Retinal pigment epithelial cell (primary cell): Measurements from ENCODE around the gene RAP1GAP.

Experiments
- DNase-seq: peaks from one replicate; pipeline ENCODE4 v3.0.0-alpha.2; 2010; ENCODE audit warnings: low read depth
- H3K4me3 ChIP-seq: 2 replicates; pipeline ENCODE4 v1.5.1; 2011; ENCODE audit warnings: mild to moderate bottlenecking, low read length, control low read depth, moderate library complexity
- TF ChIP-seq, protein P1 (sequence below): conservative IDR thresholded peaks from 2 replicates; pipeline ENCODE4 v1.5.1; 2011; ENCODE audit warnings: low read depth, low read length, control low read depth, inconsistent platforms

RAP1GAP gene

DNA sequence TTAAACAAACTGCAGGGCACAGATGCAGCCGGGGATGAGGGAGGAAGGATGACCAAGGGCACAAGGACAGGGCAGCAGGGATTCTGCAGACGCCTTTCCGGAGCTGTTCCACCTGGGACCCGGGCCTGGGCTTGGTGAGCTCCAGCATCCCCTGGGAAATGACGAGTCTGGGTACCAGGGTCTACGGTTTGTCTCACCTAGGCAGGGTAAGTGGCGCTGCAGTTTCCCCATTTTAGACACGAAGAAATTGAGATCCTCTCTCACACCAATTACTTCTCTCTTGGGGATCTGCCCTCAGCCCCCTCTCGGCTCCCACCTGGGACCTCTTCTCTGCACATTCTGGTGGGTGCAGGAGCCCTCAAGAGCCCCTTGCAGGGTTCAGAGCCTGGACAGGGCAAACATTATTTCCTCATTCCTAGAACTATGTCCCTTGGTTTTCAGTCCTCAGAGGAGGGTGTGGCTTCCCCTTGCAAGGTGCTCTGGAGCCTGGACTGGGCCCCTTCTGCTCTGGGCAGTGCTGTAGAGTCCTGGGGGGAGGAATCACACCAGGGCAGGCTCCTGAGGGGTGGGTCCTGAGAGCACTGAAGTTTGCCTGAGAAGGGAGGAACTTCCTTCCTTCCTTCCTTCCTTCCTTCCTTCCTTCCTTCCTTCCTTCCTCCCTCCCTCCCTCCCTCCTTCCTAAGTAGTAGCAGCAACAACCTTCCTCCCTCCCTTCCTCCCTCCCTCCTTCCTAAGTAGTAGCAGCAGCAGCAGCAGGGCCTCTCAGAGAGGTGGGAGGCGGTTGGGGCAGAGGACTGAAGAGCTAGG lies 16.0 kb downstream of the RAP1GAP start:
- TF ChIP-seq, protein P1, sequence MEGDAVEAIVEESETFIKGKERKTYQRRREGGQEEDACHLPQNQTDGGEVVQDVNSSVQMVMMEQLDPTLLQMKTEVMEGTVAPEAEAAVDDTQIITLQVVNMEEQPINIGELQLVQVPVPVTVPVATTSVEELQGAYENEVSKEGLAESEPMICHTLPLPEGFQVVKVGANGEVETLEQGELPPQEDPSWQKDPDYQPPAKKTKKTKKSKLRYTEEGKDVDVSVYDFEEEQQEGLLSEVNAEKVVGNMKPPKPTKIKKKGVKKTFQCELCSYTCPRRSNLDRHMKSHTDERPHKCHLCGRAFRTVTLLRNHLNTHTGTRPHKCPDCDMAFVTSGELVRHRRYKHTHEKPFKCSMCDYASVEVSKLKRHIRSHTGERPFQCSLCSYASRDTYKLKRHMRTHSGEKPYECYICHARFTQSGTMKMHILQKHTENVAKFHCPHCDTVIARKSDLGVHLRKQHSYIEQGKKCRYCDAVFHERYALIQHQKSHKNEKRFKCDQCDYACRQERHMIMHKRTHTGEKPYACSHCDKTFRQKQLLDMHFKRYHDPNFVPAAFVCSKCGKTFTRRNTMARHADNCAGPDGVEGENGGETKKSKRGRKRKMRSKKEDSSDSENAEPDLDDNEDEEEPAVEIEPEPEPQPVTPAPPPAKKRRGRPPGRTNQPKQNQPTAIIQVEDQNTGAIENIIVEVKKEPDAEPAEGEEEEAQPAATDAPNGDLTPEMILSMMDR: no peak
- no peak for DNase-seq

DNA sequence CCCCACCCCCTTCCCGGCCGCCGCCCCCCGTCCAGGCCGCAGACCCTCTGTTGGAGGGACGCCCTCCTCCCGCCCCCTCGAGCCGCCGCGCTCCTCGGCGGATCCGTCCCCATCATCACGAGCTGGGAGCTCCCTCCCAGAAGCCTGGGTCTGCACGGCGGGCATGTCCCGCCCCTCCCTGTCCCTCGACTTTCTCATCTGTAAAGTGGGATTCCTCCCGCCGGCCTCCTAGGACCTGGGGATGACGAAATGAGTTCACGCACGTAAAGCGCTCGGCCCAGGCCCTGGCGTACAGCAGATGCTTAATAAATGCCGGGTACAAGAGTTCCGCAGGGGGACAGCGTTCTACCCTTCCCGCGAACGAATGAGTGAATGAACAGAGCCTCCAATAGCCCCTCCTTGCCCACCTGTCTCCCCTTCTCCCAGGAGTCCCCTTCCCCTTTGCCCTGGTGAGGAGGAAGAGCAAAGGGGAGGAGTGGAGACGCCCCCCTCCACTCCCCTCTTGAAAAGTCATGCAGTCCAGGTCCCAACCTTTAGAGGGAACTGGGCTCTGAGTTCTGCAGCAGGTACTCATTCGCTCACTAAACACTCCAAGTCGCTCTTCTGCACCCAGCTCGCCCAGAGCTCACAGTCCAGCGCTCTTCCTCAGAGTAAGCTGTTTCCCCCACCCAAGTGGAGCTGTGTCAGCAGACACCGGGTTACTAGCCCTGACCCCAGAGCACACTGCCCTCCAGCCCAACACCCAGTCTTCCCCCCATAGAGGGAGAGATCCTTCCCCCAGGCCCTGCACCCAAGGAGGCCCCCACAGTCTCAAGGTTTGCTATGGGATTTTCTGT lies 16.8 kb downstream of the RAP1GAP start:
- no peak for DNase-seq
- H3K4me3 ChIP-seq: no peak overlapping the region
- TF ChIP-seq, protein P1: no peak

More for the DNA sequence above, 16.0 kb downstream of the RAP1GAP start:
- no peak overlapping the region for H3K4me3 ChIP-seq

DNA sequence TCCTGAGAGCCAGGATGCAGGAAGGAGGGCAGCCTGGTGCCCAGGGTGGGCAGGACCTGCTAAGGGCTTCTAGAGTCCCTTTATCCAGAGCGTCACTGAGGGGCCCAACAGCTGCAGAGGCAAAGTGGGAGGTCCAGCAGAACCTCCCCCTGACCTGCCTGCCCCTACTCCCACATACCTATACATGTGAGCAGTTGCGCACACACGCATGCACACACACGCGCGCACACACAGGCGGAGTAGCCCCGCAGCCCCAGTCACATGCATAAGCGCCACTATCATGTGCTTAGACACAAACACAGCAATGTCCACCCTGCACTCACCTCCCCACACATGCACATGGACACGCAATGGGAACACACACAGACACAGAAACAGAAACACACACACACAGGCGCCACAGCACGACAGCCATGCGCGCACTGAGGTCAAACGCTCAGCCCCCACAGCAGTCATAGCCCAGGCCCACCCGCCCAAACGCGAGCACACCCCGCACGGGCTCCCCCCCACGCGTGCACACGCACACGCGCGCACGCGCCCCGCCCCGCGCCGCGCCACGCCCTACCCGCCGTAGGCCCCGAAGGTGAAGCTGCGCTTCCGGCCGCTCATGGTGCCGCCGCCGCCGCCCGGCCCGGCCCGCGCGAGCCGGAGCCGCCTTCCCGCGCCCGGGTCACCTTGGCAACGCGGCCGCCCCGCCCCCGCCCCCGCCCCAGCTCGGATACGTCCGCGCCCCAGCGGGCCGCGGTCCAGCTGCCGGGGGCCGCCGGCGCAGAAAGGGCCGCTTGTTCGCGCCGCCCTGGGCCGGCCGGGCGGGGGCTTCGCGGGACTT lies 17.7 kb downstream of the RAP1GAP start:
- no peak for DNase-seq
- TF ChIP-seq, protein P1: no peak
- peak overlapping the region; percentile 41 for H3K4me3 ChIP-seq

DNA sequence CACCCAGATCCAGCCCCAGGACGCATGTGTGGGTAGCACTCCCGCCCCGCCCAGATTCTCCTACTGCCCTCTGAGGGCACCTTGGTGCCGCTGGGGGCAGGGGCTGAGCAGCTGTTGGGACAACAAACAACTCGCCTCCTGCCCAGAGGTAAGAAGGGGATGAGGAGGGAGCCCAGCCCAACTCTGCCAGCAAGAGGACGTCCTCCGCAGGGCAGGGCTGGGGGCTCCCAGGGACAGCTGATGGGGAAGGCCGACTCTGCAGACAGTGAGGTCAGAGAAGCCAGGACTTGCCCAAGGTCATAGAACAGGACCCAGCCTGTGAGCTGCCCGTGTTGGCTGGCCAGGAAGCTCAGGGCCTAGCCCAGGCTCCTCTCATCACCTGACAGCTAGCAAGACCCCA lies 18.8 kb downstream of the RAP1GAP start:
- DNase-seq: no peak
- TF ChIP-seq, protein P1: no peak
- no peak overlapping the region for H3K4me3 ChIP-seq

DNA sequence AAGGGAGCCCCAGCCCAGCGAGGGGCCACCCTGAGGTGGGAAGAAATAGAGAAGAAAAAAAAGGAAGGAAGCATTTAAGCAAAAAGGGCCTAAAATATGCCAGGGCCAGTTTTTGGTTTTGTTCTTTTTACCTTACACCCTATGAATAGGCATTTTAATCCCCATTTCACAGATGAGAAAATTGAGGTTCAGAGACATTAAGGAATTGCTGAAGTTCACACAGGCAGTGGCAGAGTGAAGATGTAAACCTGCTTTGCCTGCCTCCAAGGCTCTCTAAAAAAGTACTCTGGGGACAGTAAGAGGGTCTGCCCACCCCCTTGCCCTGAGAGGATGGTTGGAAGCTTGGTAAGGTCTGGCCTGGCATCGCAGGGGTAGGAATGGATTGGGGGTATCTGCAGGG lies 19.8 kb downstream of the RAP1GAP start:
- TF ChIP-seq, protein P1: no peak
- no peak overlapping the region for H3K4me3 ChIP-seq
- no peak for DNase-seq

DNA sequence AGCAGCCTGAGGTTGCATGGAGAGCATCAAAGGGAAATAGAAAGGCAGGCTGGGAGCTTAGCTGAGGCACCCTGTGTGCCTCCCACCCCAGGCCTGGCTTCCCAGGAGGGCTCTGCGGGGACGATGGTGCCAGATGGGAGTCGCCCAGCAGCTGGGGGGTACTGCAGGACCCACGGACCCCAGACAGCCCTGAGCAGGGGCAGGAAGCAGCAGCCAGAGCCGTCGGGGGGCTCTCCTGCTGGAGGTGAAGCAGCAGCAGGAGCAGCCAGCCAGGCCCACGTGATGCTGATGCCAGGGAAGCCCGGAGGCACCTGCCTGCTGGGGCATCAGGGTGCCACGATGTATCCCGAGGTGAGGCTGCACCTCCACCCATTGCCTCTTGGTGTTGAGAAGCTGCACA lies 20.4 kb downstream of the RAP1GAP start:
- no peak for DNase-seq

More for the DNA sequence above, 20.4 kb downstream of the RAP1GAP start:
- TF ChIP-seq, protein P1: no peak
- no peak overlapping the region for H3K4me3 ChIP-seq
